KOPT-K1 (cell line): Measurements from ENCODE around the gene TBPL1.

Source experiments
- H3K27ac ChIP-seq: fragments of 200-600 bp; sonication (generic); 2 replicates; pipeline ENCODE4 v1.5.1; 2016; ENCODE audit warnings: antibody characterized with exemption, mild to moderate bottlenecking, low read depth, low read length; ENCODE audit not compliant: poor library complexity, severe bottlenecking
- H3K36me3 ChIP-seq: fragments of 200-600 bp; sonication (generic); 2 replicates; pipeline ENCODE4 v1.5.1; 2017; ENCODE audit warnings: antibody characterized with exemption, mild to moderate bottlenecking, low read length, moderate library complexity; ENCODE audit not compliant: insufficient read depth
- H3K9me3 ChIP-seq: fragments of 200-600 bp; sonication (generic); 2 replicates; pipeline ENCODE4 v1.5.1; 2017; ENCODE audit warnings: antibody characterized with exemption, low read length, mild to moderate bottlenecking; ENCODE audit not compliant: insufficient read depth, poor library complexity, severe bottlenecking

TBPL1 gene

DNA sequence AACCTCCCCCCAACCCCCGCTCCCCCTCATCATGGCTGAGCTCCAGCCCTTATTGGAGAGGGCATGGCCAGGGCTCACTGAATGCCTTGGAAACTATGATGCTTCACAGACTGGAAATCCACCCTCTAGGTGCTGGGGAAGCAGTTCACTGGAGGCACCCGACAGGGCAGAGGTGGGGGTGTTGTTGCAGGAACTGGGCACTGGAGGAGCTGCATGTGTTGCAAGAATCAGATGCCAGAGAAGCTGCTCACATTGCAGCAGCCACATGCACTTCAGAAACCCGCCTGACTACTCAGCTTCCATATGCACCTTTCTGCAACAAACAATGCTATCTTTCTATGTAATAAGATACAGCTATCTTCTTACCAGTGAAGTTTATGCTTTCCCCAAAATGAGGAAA, 7.9 kb upstream of the TBPL1 start:
- no peaks in the 10 kb centered on the region for H3K9me3 ChIP-seq
- H3K27ac ChIP-seq: no peak overlapping the region
- no peaks in the 10 kb centered on the region for H3K36me3 ChIP-seq

DNA sequence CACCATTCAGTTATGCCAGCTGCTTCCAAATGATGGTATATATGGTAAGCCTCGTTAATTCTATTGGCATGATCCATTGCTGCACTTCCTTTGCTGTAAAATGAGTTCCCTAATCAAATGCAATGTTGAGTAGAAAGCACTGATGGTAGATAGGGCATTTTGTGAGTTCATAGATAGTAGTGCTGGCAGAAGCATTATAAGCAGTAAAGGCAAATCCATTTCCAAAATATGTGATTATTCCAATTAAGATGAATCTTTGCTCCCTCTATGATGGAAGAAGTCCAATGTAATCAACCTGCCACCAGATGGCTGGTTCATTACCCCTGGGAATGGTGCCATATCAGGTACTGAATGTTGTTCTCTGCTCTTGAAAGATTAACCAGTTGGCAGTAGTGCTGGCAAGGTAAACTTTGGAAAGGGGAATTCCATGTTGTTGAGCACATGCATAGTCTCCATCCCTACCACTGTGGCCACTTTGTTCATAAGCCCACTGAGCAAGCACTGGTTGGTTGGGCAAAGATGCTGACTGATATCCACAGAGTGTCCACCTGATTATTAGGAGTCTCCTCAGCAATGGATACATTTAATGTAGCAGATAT, 5.6 kb upstream of the TBPL1 start:
- Histone ChIP-seq H3K36me3 (no peaks in the 10 kb centered on the region), H3K9me3 (no peaks in the 10 kb centered on the region), H3K27ac (no peak overlapping the region)

GRCh38 chr6:133948472-133948871, 4.6 kb upstream of the TBPL1 start:
- Histone ChIP-seq H3K36me3 (no peaks in the 10 kb centered on the region), H3K27ac (no peak overlapping the region), H3K9me3 (no peaks in the 10 kb centered on the region)

DNA sequence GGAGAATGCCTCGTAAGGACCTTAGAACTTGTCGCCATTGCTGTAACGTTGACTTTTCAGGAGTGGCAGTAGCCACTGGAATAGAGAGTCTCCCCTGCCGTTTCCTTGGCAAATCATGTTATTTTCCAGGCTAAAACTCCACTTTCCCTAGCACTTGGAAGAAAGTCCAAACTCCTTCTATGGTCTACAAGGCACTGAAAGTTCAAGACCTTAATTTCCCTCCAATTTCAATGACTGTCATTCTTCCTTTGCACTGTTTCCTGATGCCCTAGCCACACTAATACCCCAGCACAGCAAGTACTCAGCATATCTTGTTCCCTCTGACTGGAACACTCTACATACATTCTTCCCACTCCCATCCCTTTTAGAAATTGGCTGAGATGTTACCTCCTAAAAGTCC, 1.8 kb upstream of the TBPL1 start:
- Histone ChIP-seq H3K9me3 (no peaks in the 10 kb centered on the region), H3K27ac (no peak overlapping the region), H3K36me3 (no peaks in the 10 kb centered on the region)

DNA sequence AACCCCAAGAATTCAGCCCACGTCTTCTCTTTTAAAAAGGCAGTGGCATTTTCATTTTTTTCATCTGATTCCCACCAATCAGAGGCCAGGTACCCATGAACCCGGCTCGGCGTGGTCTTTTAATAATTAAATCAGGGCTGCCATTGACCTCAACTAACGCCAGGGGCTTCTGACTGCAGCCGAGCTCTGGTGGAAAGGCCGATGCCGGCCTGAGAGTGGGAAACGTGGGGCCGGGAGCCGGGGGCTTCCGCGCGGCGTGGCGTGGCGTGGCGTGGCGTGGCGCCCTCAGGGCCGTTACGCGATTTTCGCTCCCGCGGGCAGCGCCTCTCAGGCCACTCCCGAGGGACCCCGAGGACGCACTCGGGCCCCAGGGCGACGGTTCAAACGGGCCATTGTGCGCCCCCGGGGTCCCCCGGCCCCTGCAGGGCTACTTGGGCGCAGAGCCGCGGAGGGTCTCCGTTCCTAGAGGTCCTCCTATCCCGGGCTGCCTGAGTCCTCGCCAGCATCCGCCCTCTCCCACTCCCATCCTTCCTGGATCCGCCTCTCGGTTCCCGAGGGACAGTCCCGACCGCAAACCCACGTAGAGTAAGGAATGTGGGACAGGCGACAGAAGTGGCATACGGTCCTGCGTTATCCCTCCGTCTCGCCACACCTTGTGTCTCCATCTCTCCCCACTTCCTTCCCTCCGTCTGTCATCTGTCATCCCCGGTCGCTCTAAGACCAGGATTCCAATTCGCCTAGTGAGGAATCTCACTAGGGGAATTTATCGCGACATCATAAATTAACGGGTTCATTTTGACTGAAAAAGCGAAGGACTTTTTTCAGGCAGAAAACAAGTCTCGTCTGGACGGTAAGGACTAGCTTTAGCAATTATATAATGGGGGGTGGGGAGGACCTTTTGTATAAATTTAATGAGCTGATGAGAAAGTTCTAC, 876 bp upstream of the TBPL1 start:
- peak overlapping the region; percentile 69 for H3K27ac ChIP-seq
- no peaks in the 10 kb centered on the region for H3K9me3 ChIP-seq
- H3K36me3 ChIP-seq: no peaks in the 10 kb centered on the region

- H3K27ac ChIP-seq: peak overlapping the region; percentile 69
- H3K36me3 ChIP-seq: no peaks in the 10 kb centered on the region
- H3K9me3 ChIP-seq: no peaks in the 10 kb centered on the region
These were observed 801 bp downstream of the TBPL1 start for GRCh38 chr6:133953634-133954415.

- H3K27ac ChIP-seq: no peak overlapping the region
- H3K36me3 ChIP-seq: no peaks in the 10 kb centered on the region
- H3K9me3 ChIP-seq: no peaks in the 10 kb centered on the region
These were observed 1.9 kb downstream of the TBPL1 start for GRCh38 chr6:133954657-133955576.

- H3K27ac ChIP-seq: no peak overlapping the region
- no peaks in the 10 kb centered on the region for H3K9me3 ChIP-seq
- H3K36me3 ChIP-seq: no peaks in the 10 kb centered on the region
These were observed 2.8 kb downstream of the TBPL1 start for GRCh38 chr6:133955582-133956415.

DNA sequence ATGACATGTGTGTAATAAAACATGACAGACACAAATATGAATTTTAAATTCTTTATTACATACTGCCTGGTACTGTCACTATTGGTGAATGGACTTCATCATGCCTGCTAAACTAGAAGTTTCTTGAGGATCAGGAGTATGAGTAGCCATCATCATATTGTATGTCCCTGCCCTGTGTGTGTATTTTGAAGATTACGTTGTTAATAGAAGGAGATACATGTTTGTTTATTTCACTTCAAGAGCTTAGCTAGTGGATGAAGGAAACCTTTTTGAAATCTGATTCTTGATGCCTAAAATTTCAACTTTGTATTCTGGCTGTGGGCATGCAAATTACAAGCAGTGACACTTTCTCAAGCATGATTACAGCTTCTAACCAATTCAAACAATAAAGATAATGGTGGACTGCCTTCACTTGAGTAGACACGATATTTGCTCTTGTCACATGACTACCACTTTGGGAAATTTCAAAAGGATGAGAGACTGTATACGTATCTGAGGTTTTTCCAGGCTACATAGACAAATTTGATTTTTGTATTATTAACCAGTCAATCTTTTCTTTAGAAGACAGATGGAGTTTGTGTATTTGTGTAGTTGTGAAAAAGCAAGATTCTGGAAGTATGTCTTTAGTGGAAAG, 3.5 kb downstream of the TBPL1 start:
- Histone ChIP-seq H3K36me3 (no peaks in the 10 kb centered on the region), H3K27ac (no peak overlapping the region), H3K9me3 (no peaks in the 10 kb centered on the region)

- Histone ChIP-seq H3K9me3 (no peaks in the 10 kb centered on the region), H3K36me3 (no peaks in the 10 kb centered on the region), H3K27ac (no peak overlapping the region)
These were observed 4.2 kb downstream of the TBPL1 start for GRCh38 chr6:133957227-133957626.

DNA sequence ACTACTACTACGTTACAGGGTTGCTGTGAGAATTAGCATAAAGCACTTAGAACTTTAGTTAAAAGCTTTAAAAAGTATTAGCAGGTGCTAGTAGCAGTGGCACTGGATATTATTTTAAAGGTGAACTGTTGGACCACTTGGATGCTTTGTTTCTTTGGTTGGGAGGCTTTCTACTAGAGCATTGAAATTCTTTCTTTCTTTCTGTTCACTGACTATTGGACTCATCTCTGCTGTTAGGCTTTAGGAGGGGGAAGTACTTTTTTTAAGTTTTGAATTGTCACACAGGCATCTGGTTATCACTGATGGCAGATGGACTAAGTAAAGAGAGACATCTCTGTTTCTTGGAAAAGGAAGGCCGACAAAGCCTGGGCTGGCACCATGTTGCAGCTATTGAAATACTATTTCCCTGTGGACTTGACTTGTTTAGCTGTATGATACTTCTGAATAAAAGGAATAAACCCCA, 4.8 kb downstream of the TBPL1 start:
- Histone ChIP-seq H3K36me3 (no peaks in the 10 kb centered on the region), H3K9me3 (no peaks in the 10 kb centered on the region)

GRCh38 chr6:133958791-133959190, 5.8 kb downstream of the TBPL1 start:
- Histone ChIP-seq H3K27ac (no peak overlapping the region), H3K36me3 (no peaks in the 10 kb centered on the region), H3K9me3 (no peaks in the 10 kb centered on the region)

More for the DNA sequence above, 4.8 kb downstream of the TBPL1 start:
- no peak overlapping the region for H3K27ac ChIP-seq

- Histone ChIP-seq H3K27ac (no peak overlapping the region), H3K36me3 (no peaks in the 10 kb centered on the region)
These were observed 6.8 kb downstream of the TBPL1 start for GRCh38 chr6:133959667-133960368.

More at GRCh38 chr6:133959667-133960368, 6.8 kb downstream of the TBPL1 start:
- no peaks in the 10 kb centered on the region for H3K9me3 ChIP-seq
